K562 (cell line): ENCODE data around the gene SHISA9.

Experiments used
- CEBPB ChIP-seq: fragments of 450-650 bp; IDR thresholded peaks from 2 replicates; pipeline ENCODE4 v1.6.1; 2016; ENCODE audit warnings: missing genetic modification characterization, missing compliant biosample characterization
- CUX1 ChIP-seq: fragments of 200-800 bp; sonication (Bioruptor generic); IDR thresholded peaks from 2 replicates; pipeline ENCODE4 v1.6.1; 2016; ENCODE audit warnings: missing genetic modification characterization, missing compliant biosample characterization
- FOXP4 ChIP-seq: sonication (generic); formaldehyde crosslinking; IDR thresholded peaks from 2 replicates; pipeline ENCODE4 v1.8.0; 2022; ENCODE audit warnings: mild to moderate bottlenecking, missing genetic modification reagents, borderline replicate concordance
- HDAC2 ChIP-seq: fragments of 450-650 bp; IDR thresholded peaks from 2 replicates; pipeline ENCODE4 v1.6.1; 2016; ENCODE audit warnings: mild to moderate bottlenecking
- MXD1 ChIP-seq: fragments of 250-450 bp; sonication (Bioruptor Pico); IDR thresholded peaks from 2 replicates; pipeline ENCODE4 v1.8.0; 2021; ENCODE audit warnings: borderline replicate concordance, mild to moderate bottlenecking, moderate library complexity; ENCODE audit not compliant: poor library complexity, severe bottlenecking
- PBX2 ChIP-seq, 2 experiments: IDR thresholded peaks in 1 of 2; conservative IDR thresholded peaks in 1 of 2; 2 replicates each; pipeline ENCODE4 v1.6.1; 2016; ENCODE audit warnings: low read depth in 2 of 2, mild to moderate bottlenecking in 1 of 2, missing compliant biosample characterization in 1 of 2, missing genetic modification characterization in 1 of 2, moderate library complexity in 1 of 2
- POLR2AphosphoS5 ChIP-seq: IDR thresholded peaks from 2 replicates; pipeline ENCODE4 v1.6.1; 2011; ENCODE audit warnings: mild to moderate bottlenecking, low read depth, low read length, moderate library complexity; ENCODE audit not compliant: control insufficient read depth, insufficient read depth
- POLR3A ChIP-seq: IDR thresholded peaks from 2 replicates; pipeline ENCODE4 v1.6.1; 2011; ENCODE audit warnings: borderline replicate concordance, mild to moderate bottlenecking, moderate library complexity; ENCODE audit not compliant: insufficient read length, insufficient read depth; ENCODE audit errors: extremely low read depth
- PRPF4 ChIP-seq: fragments of 200-400 bp; formaldehyde crosslinking; IDR thresholded peaks from one replicate; pipeline ENCODE4 v1.6.1; 2017; ENCODE audit warnings: low read length, low read depth, mild to moderate bottlenecking; ENCODE audit not compliant: insufficient read depth, poor library complexity, severe bottlenecking
- SRSF9 ChIP-seq: fragments of 200-400 bp; formaldehyde crosslinking; IDR thresholded peaks from 2 replicates; pipeline ENCODE4 v1.6.1; 2017; ENCODE audit warnings: low read depth, low read length, borderline replicate concordance
- ZSCAN29 ChIP-seq: fragments of 450-650 bp; IDR thresholded peaks from 2 replicates; pipeline ENCODE4 v1.6.1; 2017

GRCh38 chr16:12972246-12972645 is 70.8 kb downstream of the SHISA9 start:
- no peak for TF ChIP-seq POLR2AphosphoS5
- TF ChIP-seq POLR3A: no peak
- no peak for TF ChIP-seq SRSF9
- TF ChIP-seq ZSCAN29: no peak
- no peak for TF ChIP-seq FOXP4 (CRISPR knock-in tag)
- TF ChIP-seq CUX1 (CRISPR knock-in tag): no peak
- no peak for TF ChIP-seq MXD1 (CRISPR knock-in tag)
- no peak for TF ChIP-seq CEBPB (tag)
- TF ChIP-seq PBX2 (CRISPR knock-in tag; IDR thresholded peaks at IDR 0.05; ENCODE audit: low read depth): no peak
- no peak for TF ChIP-seq PBX2 (tag; conservative IDR thresholded peaks at IDR 0.05; ENCODE audit: low read depth)
- TF ChIP-seq PRPF4: no peak
- no peak for TF ChIP-seq HDAC2
